WTC11 (cell line): ENCODE data around the gene NDUFV2. TPM values are rescaled to one million over a fixed set of nuclear protein-coding genes. Genes with fewer than 3 reads are reported as not detected.

Source experiments
- ATAC-seq: fragments of 200-7000 bp; cut with Tn5 transposase; 2 replicates; pipeline ENCODE4 v1.10.0; 2021; ENCODE audit warnings: mild to moderate bottlenecking, moderate library complexity
- CTCF ChIA-PET: fragments of 300-600 bp; sonication (Branson Sonifier 250); formaldehyde crosslinking; loops from one replicate; lab custom pipeline; 2021; ENCODE audit warnings: antibody characterized with exemption; lab: Charles Lee
- POLR2A ChIA-PET: fragments of 350-600 bp; sonication (Branson Sonifier 250); formaldehyde crosslinking; loops from one replicate; lab custom pipeline; 2021; ENCODE audit warnings: antibody characterized with exemption; lab: Charles Lee
- DNase-seq: peaks from one replicate; pipeline ENCODE4 v3.0.0; 2021; ENCODE audit warnings: low spot score
- H3K27ac Mint-ChIP-seq: 2 replicates; pipeline ENCODE4 v1.8.0; 2021; ENCODE audit warnings: mixed read lengths
- H3K27me3 Mint-ChIP-seq: 2 replicates; pipeline ENCODE4 v1.8.0; 2021; ENCODE audit warnings: low read depth, mild to moderate bottlenecking, moderate library complexity, mixed read lengths
- H3K36me3 Mint-ChIP-seq: 2 replicates; pipeline ENCODE4 v1.8.0; 2021; ENCODE audit warnings: mixed read lengths
- H3K4me1 Mint-ChIP-seq: 2 replicates; pipeline ENCODE4 v1.8.0; 2022; ENCODE audit warnings: mixed read lengths
- H3K4me3 Mint-ChIP-seq: 2 replicates; pipeline ENCODE4 v1.8.0; 2021; ENCODE audit warnings: mild to moderate bottlenecking, moderate library complexity, mixed read lengths
- H3K9me3 Mint-ChIP-seq: 2 replicates; pipeline ENCODE4 v1.8.0; 2021; ENCODE audit warnings: mixed read lengths
- ATF1 ChIP-seq: sonication (generic); formaldehyde crosslinking; IDR thresholded peaks from 2 replicates; pipeline ENCODE4 v1.8.1; 2023; ENCODE audit warnings: mild to moderate bottlenecking, moderate library complexity, missing genetic modification reagents
- CBFB ChIP-seq: sonication (generic); formaldehyde crosslinking; IDR thresholded peaks from 2 replicates; pipeline ENCODE4 v1.8.1; 2022; ENCODE audit warnings: mild to moderate bottlenecking, low read depth, missing genetic modification reagents
- ELF4 ChIP-seq: sonication (generic); formaldehyde crosslinking; IDR thresholded peaks from 2 replicates; pipeline ENCODE4 v1.8.1; 2022; ENCODE audit warnings: low read depth, mild to moderate bottlenecking, moderate library complexity, missing genetic modification reagents
- FOXJ3 ChIP-seq: sonication (generic); formaldehyde crosslinking; IDR thresholded peaks from 2 replicates; pipeline ENCODE4 v1.9.0; 2021; ENCODE audit warnings: missing genetic modification reagents, mild to moderate bottlenecking, borderline replicate concordance
- KAT7 ChIP-seq: sonication (generic); formaldehyde crosslinking; IDR thresholded peaks from 2 replicates; pipeline ENCODE4 v1.8.1; 2023; ENCODE audit warnings: missing genetic modification reagents, mild to moderate bottlenecking, borderline replicate concordance
- MYBL2 ChIP-seq: sonication (generic); formaldehyde crosslinking; IDR thresholded peaks from 2 replicates; pipeline ENCODE4 v1.8.1; 2023; ENCODE audit warnings: mild to moderate bottlenecking, moderate library complexity, missing genetic modification reagents
- NR2C2 ChIP-seq: sonication (generic); formaldehyde crosslinking; IDR thresholded peaks from 2 replicates; pipeline ENCODE4 v1.8.0; 2022; ENCODE audit warnings: mild to moderate bottlenecking, missing genetic modification reagents
- SOX15 ChIP-seq: fragments of 250-450 bp; sonication (Bioruptor Pico); IDR thresholded peaks from 2 replicates; pipeline ENCODE4 v1.9.0; 2021; ENCODE audit warnings: mild to moderate bottlenecking
- TP53 ChIP-seq: sonication (generic); formaldehyde crosslinking; IDR thresholded peaks from 2 replicates; pipeline ENCODE4 v1.8.1; 2023; ENCODE audit warnings: mild to moderate bottlenecking, missing genetic modification reagents
- ZNF219 ChIP-seq: sonication (generic); formaldehyde crosslinking; IDR thresholded peaks from 2 replicates; pipeline ENCODE4 v1.8.0; 2023; ENCODE audit warnings: missing genetic modification reagents, mild to moderate bottlenecking, borderline replicate concordance
- ZNF317 ChIP-seq: sonication (generic); formaldehyde crosslinking; IDR thresholded peaks from 2 replicates; pipeline ENCODE4 v1.8.1; 2023; ENCODE audit warnings: low read depth, mild to moderate bottlenecking, moderate library complexity, missing genetic modification reagents, borderline replicate concordance
- ZNF396 ChIP-seq: fragments of 250-450 bp; sonication (Bioruptor Pico); IDR thresholded peaks from 2 replicates; pipeline ENCODE4 v1.8.0; 2021; ENCODE audit warnings: mild to moderate bottlenecking, moderate library complexity, borderline replicate concordance
- total RNA-seq: library from RNA; stranded (reverse); gene quantifications from 3 replicates; pipeline ENCODE4 v1.2.3, GENCODE V29; 2021
- TF ChIP-seq, protein P1 (sequence below): sonication (generic); formaldehyde crosslinking; IDR thresholded peaks from 2 replicates; pipeline ENCODE4 v1.8.0; 2022; ENCODE audit warnings: missing genetic modification reagents
- TF ChIP-seq, protein P2 (sequence below): fragments of 250-450 bp; sonication (Bioruptor Pico); IDR thresholded peaks from 2 replicates; pipeline ENCODE4 v2.1.2; 2022; ENCODE audit warnings: mild to moderate bottlenecking, moderate library complexity
- TF ChIP-seq, protein P3 (sequence below): sonication (generic); formaldehyde crosslinking; IDR thresholded peaks from 2 replicates; pipeline ENCODE4 v1.8.1; 2022; ENCODE audit warnings: low read depth, missing genetic modification reagents, borderline replicate concordance
- TF ChIP-seq, protein P4 (sequence below): sonication (generic); formaldehyde crosslinking; IDR thresholded peaks from 2 replicates; pipeline ENCODE4 v1.8.1; 2022; ENCODE audit warnings: low read depth, mild to moderate bottlenecking, moderate library complexity, missing genetic modification reagents, borderline replicate concordance
- TF ChIP-seq, protein P5 (sequence below): sonication (generic); formaldehyde crosslinking; conservative IDR thresholded peaks from 2 replicates; pipeline ENCODE4 v1.8.1; 2023; ENCODE audit warnings: mild to moderate bottlenecking, low read depth, missing genetic modification reagents, moderate library complexity
- TF ChIP-seq, protein P6 (sequence below): sonication (generic); formaldehyde crosslinking; IDR thresholded peaks from 2 replicates; pipeline ENCODE4 v1.8.1; 2023; ENCODE audit warnings: mild to moderate bottlenecking, missing genetic modification reagents, moderate library complexity
- TF ChIP-seq, protein P7 (sequence below): sonication (generic); formaldehyde crosslinking; IDR thresholded peaks from 2 replicates; pipeline ENCODE4 v1.8.1; 2022; ENCODE audit warnings: missing genetic modification reagents, borderline replicate concordance
- TF ChIP-seq, protein P8 (sequence below): sonication (generic); formaldehyde crosslinking; IDR thresholded peaks from 2 replicates; pipeline ENCODE4 v1.8.0; 2022; ENCODE audit warnings: mild to moderate bottlenecking, missing genetic modification reagents

NDUFV2 gene
- total RNA-seq, 1 experiment from 2014 or later: 192 TPM

DNA sequence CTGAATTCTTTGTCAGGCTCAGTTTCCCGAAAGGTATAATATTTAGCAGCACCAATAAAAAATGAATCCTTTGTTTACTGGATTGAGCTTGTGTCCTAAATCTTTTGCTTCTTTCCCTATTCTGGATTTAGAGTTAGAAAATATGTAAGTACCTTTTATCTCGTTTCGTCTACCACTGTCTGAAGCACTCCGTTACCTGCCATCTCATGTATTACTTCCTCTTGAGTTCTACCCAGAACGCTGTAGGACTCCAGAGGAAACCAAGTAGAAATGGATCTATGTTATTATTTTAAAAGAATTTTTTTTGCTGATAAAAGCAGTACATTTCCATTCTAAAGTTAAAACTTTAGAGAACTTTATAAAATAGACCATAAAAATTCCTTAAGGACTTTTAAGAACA lies 47.6 kb downstream of the NDUFV2 start (continued):
- TF ChIP-seq SOX15 (CRISPR knock-in tag): no peak
- TF ChIP-seq, protein P1, sequence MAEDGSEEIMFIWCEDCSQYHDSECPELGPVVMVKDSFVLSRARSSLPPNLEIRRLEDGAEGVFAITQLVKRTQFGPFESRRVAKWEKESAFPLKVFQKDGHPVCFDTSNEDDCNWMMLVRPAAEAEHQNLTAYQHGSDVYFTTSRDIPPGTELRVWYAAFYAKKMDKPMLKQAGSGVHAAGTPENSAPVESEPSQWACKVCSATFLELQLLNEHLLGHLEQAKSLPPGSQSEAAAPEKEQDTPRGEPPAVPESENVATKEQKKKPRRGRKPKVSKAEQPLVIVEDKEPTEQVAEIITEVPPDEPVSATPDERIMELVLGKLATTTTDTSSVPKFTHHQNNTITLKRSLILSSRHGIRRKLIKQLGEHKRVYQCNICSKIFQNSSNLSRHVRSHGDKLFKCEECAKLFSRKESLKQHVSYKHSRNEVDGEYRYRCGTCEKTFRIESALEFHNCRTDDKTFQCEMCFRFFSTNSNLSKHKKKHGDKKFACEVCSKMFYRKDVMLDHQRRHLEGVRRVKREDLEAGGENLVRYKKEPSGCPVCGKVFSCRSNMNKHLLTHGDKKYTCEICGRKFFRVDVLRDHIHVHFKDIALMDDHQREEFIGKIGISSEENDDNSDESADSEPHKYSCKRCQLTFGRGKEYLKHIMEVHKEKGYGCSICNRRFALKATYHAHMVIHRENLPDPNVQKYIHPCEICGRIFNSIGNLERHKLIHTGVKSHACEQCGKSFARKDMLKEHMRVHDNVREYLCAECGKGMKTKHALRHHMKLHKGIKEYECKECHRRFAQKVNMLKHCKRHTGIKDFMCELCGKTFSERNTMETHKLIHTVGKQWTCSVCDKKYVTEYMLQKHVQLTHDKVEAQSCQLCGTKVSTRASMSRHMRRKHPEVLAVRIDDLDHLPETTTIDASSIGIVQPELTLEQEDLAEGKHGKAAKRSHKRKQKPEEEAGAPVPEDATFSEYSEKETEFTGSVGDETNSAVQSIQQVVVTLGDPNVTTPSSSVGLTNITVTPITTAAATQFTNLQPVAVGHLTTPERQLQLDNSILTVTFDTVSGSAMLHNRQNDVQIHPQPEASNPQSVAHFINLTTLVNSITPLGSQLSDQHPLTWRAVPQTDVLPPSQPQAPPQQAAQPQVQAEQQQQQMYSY (CRISPR knock-in tag): no peak
- no peak for TF ChIP-seq ZNF317 (CRISPR knock-in tag)

DNA sequence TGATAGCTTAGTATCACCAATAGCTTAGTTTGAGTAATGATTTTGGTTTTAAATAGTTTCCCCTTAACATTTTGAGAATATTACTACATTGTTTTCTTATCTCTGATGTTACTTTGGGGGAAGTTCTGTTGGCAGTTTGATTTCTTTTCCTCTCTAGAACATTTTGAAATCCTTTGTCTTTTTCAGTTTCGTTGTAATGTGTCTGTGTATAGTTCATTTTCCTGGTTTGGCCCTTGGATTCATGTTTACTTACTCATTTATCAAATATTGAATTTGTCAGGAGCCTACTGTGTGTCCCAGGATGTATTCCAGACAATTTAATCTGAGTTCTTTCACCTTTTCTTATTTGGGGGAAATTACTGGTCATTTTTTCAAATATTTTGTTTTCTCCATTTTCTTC lies 50.8 kb downstream of the NDUFV2 start:
- TF ChIP-seq ZNF219 (no peak), FOXJ3 (no peak), ATF1 (CRISPR knock-in tag) (no peak), ELF4 (CRISPR knock-in tag) (no peak), NR2C2 (CRISPR knock-in tag) (no peak), CBFB (CRISPR knock-in tag) (no peak), ZNF317 (CRISPR knock-in tag) (no peak), SOX15 (CRISPR knock-in tag) (no peak), ZNF396 (no peak), KAT7 (CRISPR knock-in tag) (no peak), MYBL2 (CRISPR knock-in tag) (no peak), TP53 (no peak)
- TF ChIP-seq, protein P2, sequence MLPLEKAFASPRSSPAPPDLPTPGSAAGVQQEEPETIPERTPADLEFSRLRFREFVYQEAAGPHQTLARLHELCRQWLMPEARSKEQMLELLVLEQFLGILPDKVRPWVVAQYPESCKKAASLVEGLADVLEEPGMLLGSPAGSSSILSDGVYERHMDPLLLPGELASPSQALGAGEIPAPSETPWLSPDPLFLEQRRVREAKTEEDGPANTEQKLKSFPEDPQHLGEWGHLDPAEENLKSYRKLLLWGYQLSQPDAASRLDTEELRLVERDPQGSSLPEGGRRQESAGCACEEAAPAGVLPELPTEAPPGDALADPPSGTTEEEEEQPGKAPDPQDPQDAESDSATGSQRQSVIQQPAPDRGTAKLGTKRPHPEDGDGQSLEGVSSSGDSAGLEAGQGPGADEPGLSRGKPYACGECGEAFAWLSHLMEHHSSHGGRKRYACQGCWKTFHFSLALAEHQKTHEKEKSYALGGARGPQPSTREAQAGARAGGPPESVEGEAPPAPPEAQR (CRISPR knock-in tag): no peak
- TF ChIP-seq, protein P3, sequence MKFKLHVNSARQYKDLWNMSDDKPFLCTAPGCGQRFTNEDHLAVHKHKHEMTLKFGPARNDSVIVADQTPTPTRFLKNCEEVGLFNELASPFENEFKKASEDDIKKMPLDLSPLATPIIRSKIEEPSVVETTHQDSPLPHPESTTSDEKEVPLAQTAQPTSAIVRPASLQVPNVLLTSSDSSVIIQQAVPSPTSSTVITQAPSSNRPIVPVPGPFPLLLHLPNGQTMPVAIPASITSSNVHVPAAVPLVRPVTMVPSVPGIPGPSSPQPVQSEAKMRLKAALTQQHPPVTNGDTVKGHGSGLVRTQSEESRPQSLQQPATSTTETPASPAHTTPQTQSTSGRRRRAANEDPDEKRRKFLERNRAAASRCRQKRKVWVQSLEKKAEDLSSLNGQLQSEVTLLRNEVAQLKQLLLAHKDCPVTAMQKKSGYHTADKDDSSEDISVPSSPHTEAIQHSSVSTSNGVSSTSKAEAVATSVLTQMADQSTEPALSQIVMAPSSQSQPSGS: no peak
- TF ChIP-seq, protein P4, sequence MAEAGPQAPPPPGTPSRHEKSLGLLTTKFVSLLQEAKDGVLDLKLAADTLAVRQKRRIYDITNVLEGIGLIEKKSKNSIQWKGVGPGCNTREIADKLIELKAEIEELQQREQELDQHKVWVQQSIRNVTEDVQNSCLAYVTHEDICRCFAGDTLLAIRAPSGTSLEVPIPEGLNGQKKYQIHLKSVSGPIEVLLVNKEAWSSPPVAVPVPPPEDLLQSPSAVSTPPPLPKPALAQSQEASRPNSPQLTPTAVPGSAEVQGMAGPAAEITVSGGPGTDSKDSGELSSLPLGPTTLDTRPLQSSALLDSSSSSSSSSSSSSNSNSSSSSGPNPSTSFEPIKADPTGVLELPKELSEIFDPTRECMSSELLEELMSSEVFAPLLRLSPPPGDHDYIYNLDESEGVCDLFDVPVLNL: no peak
- TF ChIP-seq, protein P5, sequence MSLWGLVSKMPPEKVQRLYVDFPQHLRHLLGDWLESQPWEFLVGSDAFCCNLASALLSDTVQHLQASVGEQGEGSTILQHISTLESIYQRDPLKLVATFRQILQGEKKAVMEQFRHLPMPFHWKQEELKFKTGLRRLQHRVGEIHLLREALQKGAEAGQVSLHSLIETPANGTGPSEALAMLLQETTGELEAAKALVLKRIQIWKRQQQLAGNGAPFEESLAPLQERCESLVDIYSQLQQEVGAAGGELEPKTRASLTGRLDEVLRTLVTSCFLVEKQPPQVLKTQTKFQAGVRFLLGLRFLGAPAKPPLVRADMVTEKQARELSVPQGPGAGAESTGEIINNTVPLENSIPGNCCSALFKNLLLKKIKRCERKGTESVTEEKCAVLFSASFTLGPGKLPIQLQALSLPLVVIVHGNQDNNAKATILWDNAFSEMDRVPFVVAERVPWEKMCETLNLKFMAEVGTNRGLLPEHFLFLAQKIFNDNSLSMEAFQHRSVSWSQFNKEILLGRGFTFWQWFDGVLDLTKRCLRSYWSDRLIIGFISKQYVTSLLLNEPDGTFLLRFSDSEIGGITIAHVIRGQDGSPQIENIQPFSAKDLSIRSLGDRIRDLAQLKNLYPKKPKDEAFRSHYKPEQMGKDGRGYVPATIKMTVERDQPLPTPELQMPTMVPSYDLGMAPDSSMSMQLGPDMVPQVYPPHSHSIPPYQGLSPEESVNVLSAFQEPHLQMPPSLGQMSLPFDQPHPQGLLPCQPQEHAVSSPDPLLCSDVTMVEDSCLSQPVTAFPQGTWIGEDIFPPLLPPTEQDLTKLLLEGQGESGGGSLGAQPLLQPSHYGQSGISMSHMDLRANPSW (CRISPR knock-in tag): no peak
- TF ChIP-seq, protein P6, sequence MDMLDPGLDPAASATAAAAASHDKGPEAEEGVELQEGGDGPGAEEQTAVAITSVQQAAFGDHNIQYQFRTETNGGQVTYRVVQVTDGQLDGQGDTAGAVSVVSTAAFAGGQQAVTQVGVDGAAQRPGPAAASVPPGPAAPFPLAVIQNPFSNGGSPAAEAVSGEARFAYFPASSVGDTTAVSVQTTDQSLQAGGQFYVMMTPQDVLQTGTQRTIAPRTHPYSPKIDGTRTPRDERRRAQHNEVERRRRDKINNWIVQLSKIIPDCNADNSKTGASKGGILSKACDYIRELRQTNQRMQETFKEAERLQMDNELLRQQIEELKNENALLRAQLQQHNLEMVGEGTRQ (CRISPR knock-in tag): no peak
- TF ChIP-seq, protein P7, sequence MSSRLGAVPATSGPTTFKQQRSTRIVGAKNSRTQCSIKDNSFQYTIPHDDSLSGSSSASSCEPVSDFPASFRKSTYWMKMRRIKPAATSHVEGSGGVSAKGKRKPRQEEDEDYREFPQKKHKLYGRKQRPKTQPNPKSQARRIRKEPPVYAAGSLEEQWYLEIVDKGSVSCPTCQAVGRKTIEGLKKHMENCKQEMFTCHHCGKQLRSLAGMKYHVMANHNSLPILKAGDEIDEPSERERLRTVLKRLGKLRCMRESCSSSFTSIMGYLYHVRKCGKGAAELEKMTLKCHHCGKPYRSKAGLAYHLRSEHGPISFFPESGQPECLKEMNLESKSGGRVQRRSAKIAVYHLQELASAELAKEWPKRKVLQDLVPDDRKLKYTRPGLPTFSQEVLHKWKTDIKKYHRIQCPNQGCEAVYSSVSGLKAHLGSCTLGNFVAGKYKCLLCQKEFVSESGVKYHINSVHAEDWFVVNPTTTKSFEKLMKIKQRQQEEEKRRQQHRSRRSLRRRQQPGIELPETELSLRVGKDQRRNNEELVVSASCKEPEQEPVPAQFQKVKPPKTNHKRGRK: no peak
- TF ChIP-seq, protein P8, sequence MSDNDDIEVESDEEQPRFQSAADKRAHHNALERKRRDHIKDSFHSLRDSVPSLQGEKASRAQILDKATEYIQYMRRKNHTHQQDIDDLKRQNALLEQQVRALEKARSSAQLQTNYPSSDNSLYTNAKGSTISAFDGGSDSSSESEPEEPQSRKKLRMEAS (CRISPR knock-in tag): no peak
- ATAC-seq (no peak), DNase-seq (no peak)
- ChIA-PET POLR2A (no interaction called here), CTCF (no interaction called here)
- H3K27ac Mint-ChIP-seq: no peak overlapping the region
- no peaks in the 10 kb centered on the region for H3K9me3 Mint-ChIP-seq
- H3K27me3 Mint-ChIP-seq: no peaks in the 10 kb centered on the region
- H3K4me3 Mint-ChIP-seq: no peak overlapping the region
- H3K4me1 Mint-ChIP-seq: peaks cover 6% of the 10 kb centered on the region
- no peaks in the 10 kb centered on the region for H3K36me3 Mint-ChIP-seq
